Measurements from ENCODE around the gene C1QTNF6. TPM values are rescaled to one million over a fixed set of nuclear protein-coding genes. Genes with fewer than 3 reads are reported as not detected.
A peak's percentile ranks its signal among the peaks of the same experiment; 100 is the strongest.

Gene C1QTNF6
- total RNA-seq, 1 experiment from 2014 or later: 15.2 TPM

GRCh38 chr22:37225481-37225880 is 37.4 kb upstream of the C1QTNF6 start:
- DNase-seq (ENCODE audit: low read depth, low spot score) (no peak), ATAC-seq (no peak)
- H3K36me3 ChIP-seq (ENCODE audit: control insufficient read depth in 1 of 2, insufficient read depth in 2 of 2, low read length in 2 of 2): peaks cover 0 to 7% of the 10 kb centered on the region in 2 experiments; a peak in 1 of 4 replicates
- no peak overlapping the region for H2AFZ ChIP-seq (ENCODE audit: low read depth, low read length, poor library complexity, severe bottlenecking)
- H3K27ac ChIP-seq (ENCODE audit: low read depth, low read length): no peak overlapping the region
- no peak overlapping the region for H3K4me2 ChIP-seq (ENCODE audit: low read length)
- CTCF ChIA-PET: interaction anchor here (2.5 kb wide), 1 partner anchor 34 kb away, joined by 16 read pairs; no protein-coding TSS in a partner anchor
- TSS peak; percentile 60 for BruUV-seq (replicated peaks)
- H3K79me2 ChIP-seq (ENCODE audit: insufficient read depth, low read length): no peaks in the 10 kb centered on the region
- intact Hi-C loops (cut with micrococcal nuclease): no loop called here
- H4K20me1 ChIP-seq (ENCODE audit: insufficient read depth): no peaks in the 10 kb centered on the region
- peaks cover 21 to 36% of the 10 kb centered on the region in 2 experiments for H3K4me1 ChIP-seq (ENCODE audit: control insufficient read depth in 1 of 2, insufficient read depth in 2 of 2, low read length in 2 of 2)
- H3K27me3 ChIP-seq (ENCODE audit: insufficient read depth, low read length): no peaks in the 10 kb centered on the region
- peaks cover 0 to 6% of the 10 kb centered on the region in 2 experiments; a peak in 1 of 4 replicates for H3K9me3 ChIP-seq (ENCODE audit: control insufficient read depth in 1 of 2, insufficient read depth in 1 of 2, low read depth in 1 of 2, low read length in 2 of 2)
- no peaks in the 10 kb centered on the region for H3K9me2 ChIP-seq (ENCODE audit: insufficient read depth)
- H3K9ac ChIP-seq (ENCODE audit: low read length): no peak overlapping the region
- RAD21 ChIA-PET (ENCODE audit: low non-redundant PET in 1 of 2, low total read pairs in 2 of 2, uncharacterized antibody in 2 of 2, unreplicated experiment in 2 of 2): interaction anchor here in 1 of 2 experiments (1.0 kb wide), 1 partner anchor 34 kb away, joined by 3 read pairs; no protein-coding TSS in a partner anchor
- no peak overlapping the region for H3K4me3 ChIP-seq (replicated peaks in 1 of 2; ENCODE audit: low read depth in 1 of 2, low read length in 2 of 2)
- POLR2A ChIA-PET: no interaction called here
- TF ChIP-seq CTCF (IDR thresholded peaks at IDR 0.05 in 2 of 3, conservative IDR thresholded peaks at IDR 0.05 in 1 of 3; ENCODE audit: borderline replicate concordance in 1 of 3, insufficient read depth in 1 of 3, low read depth in 2 of 3, low read length in 2 of 3) (0 out of 6 replicates have a peak, but pooled peaks of 1 of the 3 experiments have one; percentile 14), POLR2A (IDR thresholded peaks at IDR 0.05; ENCODE audit: borderline replicate concordance, extremely low read depth, insufficient read depth, insufficient read length) (no peak)

GRCh38 chr22:37224757-37225420 is 36.8 kb upstream of the C1QTNF6 start:
- no TSS peak for BruUV-seq (replicated peaks)
- Histone ChIP-seq H3K27ac (ENCODE audit: low read depth, low read length) (no peak overlapping the region), H3K4me2 (ENCODE audit: low read length) (no peak overlapping the region), H3K9me2 (ENCODE audit: insufficient read depth) (no peaks in the 10 kb centered on the region), H3K9ac (ENCODE audit: low read length) (no peak overlapping the region), H3K4me3 (replicated peaks in 1 of 2; ENCODE audit: low read depth in 1 of 2, low read length in 2 of 2) (no peak overlapping the region), H3K9me3 (ENCODE audit: control insufficient read depth in 1 of 2, insufficient read depth in 1 of 2, low read depth in 1 of 2, low read length in 2 of 2) (peaks cover 0 to 6% of the 10 kb centered on the region in 2 experiments; a peak in 1 of 4 replicates), H3K36me3 (ENCODE audit: control insufficient read depth in 1 of 2, insufficient read depth in 2 of 2, low read length in 2 of 2) (peaks cover 0 to 7% of the 10 kb centered on the region in 2 experiments; a peak in 1 of 4 replicates), H3K4me1 (ENCODE audit: control insufficient read depth in 1 of 2, insufficient read depth in 2 of 2, low read length in 2 of 2) (peaks cover 17 to 30% of the 10 kb centered on the region in 2 experiments), H2AFZ (ENCODE audit: low read depth, low read length, poor library complexity, severe bottlenecking) (no peak overlapping the region), H3K27me3 (ENCODE audit: insufficient read depth, low read length) (no peaks in the 10 kb centered on the region), H4K20me1 (ENCODE audit: insufficient read depth) (no peaks in the 10 kb centered on the region), H3K79me2 (ENCODE audit: insufficient read depth, low read length) (no peaks in the 10 kb centered on the region)
- POLR2A ChIA-PET: no interaction called here
- RAD21 ChIA-PET (ENCODE audit: low non-redundant PET in 1 of 2, low total read pairs in 2 of 2, uncharacterized antibody in 2 of 2, unreplicated experiment in 2 of 2): interaction anchor here in 1 of 2 experiments (1.0 kb wide), 1 partner anchor 34 kb away, joined by 3 read pairs; no protein-coding TSS in a partner anchor
- CTCF ChIA-PET: interaction anchor here (2.5 kb wide), 1 partner anchor 35 kb away, joined by 16 read pairs; no protein-coding TSS in a partner anchor
- TF ChIP-seq ZFX (IDR thresholded peaks at IDR 0.05) (no peak), POLR2AphosphoS5 (IDR thresholded peaks at IDR 0.05; ENCODE audit: low read depth, low read length) (no peak), ATF3 (IDR thresholded peaks at IDR 0.05) (no peak), EZH2 (IDR thresholded peaks at IDR 0.05) (no peak), CTCF (IDR thresholded peaks at IDR 0.05 in 2 of 3, conservative IDR thresholded peaks at IDR 0.05 in 1 of 3; ENCODE audit: borderline replicate concordance in 1 of 3, insufficient read depth in 1 of 3, low read depth in 2 of 3, low read length in 2 of 3) (no peak), SIN3A (IDR thresholded peaks at IDR 0.05; ENCODE audit: low read depth) (no peak), EZH2phosphoT487 (IDR thresholded peaks at IDR 0.05; ENCODE audit: borderline replicate concordance) (no peak)
- TF ChIP-seq, protein P1, sequence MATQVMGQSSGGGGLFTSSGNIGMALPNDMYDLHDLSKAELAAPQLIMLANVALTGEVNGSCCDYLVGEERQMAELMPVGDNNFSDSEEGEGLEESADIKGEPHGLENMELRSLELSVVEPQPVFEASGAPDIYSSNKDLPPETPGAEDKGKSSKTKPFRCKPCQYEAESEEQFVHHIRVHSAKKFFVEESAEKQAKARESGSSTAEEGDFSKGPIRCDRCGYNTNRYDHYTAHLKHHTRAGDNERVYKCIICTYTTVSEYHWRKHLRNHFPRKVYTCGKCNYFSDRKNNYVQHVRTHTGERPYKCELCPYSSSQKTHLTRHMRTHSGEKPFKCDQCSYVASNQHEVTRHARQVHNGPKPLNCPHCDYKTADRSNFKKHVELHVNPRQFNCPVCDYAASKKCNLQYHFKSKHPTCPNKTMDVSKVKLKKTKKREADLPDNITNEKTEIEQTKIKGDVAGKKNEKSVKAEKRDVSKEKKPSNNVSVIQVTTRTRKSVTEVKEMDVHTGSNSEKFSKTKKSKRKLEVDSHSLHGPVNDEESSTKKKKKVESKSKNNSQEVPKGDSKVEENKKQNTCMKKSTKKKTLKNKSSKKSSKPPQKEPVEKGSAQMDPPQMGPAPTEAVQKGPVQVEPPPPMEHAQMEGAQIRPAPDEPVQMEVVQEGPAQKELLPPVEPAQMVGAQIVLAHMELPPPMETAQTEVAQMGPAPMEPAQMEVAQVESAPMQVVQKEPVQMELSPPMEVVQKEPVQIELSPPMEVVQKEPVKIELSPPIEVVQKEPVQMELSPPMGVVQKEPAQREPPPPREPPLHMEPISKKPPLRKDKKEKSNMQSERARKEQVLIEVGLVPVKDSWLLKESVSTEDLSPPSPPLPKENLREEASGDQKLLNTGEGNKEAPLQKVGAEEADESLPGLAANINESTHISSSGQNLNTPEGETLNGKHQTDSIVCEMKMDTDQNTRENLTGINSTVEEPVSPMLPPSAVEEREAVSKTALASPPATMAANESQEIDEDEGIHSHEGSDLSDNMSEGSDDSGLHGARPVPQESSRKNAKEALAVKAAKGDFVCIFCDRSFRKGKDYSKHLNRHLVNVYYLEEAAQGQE (IDR thresholded peaks at IDR 0.05; ENCODE audit: low read depth): no peak
- DNase-seq (ENCODE audit: low read depth, low spot score) (no peak), ATAC-seq (no peak)
- intact Hi-C loops (cut with micrococcal nuclease): no loop called here

Data from HCT116 (cell line).